ENCODE results near the gene ATM.

DNA sequence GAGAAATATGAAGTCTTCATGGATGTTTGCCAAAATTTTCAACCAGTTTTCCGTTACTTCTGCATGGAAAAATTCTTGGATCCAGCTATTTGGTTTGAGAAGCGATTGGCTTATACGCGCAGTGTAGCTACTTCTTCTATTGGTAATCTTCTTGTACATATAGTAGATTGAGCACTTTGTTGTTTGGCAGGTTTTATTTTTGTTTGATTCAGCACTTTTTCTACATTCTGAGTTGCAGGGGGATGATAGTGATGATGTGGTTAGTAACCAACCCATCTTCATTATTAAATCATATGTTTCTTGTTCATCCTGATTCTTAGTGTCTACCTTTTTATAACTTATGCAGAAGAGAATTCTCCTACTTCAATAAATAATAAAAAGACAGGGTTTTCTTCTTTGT, 122.9 kb downstream of the ATM start:
- TF ChIP-seq, protein P1, sequence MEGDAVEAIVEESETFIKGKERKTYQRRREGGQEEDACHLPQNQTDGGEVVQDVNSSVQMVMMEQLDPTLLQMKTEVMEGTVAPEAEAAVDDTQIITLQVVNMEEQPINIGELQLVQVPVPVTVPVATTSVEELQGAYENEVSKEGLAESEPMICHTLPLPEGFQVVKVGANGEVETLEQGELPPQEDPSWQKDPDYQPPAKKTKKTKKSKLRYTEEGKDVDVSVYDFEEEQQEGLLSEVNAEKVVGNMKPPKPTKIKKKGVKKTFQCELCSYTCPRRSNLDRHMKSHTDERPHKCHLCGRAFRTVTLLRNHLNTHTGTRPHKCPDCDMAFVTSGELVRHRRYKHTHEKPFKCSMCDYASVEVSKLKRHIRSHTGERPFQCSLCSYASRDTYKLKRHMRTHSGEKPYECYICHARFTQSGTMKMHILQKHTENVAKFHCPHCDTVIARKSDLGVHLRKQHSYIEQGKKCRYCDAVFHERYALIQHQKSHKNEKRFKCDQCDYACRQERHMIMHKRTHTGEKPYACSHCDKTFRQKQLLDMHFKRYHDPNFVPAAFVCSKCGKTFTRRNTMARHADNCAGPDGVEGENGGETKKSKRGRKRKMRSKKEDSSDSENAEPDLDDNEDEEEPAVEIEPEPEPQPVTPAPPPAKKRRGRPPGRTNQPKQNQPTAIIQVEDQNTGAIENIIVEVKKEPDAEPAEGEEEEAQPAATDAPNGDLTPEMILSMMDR (IDR thresholded peaks at IDR 0.05), result no peak
- no peak for TF ChIP-seq POLR2A (IDR thresholded peaks at IDR 0.05)
